Activated T-helper 2 cell treated with anti-CD3 and anti-CD28 coated beads, Interferon-gamma antibody, Interleukin-2, Interleukin-4, amounts not matched to agents 10 μg/mL and 5 μg/mL and 100 μg/mL, durations not matched to agents 14 hours and 24 hours and 36 hours (primary cell): ENCODE results near the gene NLN. TPM values are rescaled to one million over a fixed set of nuclear protein-coding genes. Genes with fewer than 3 reads are reported as not detected.
"Not testable (repeated sequence)": the region's sequence is repeated elsewhere in the genome, so short reads cannot be mapped to it uniquely, and the experiment has no call there.

Experiments
- DNase-seq: peaks from one replicate; pipeline ENCODE4 v3.0.0; 2021; ENCODE audit warnings: low spot score
- H3K27ac Mint-ChIP-seq: one replicate; pipeline ENCODE4 v1.8.0; 2021; ENCODE audit warnings: mixed read lengths
- H3K27me3 Mint-ChIP-seq: one replicate; pipeline ENCODE4 v1.8.0; 2021; ENCODE audit warnings: low read depth, mixed read lengths
- H3K36me3 Mint-ChIP-seq: one replicate; pipeline ENCODE4 v1.8.0; 2021; ENCODE audit warnings: low read depth, mixed read lengths
- H3K4me1 Mint-ChIP-seq: one replicate; pipeline ENCODE4 v1.8.0; 2021; ENCODE audit warnings: low read depth, mixed read lengths
- H3K4me3 Mint-ChIP-seq: one replicate; pipeline ENCODE4 v1.8.0; 2021; ENCODE audit warnings: low read depth, mild to moderate bottlenecking, moderate library complexity, mixed read lengths
- H3K9me3 Mint-ChIP-seq: one replicate; pipeline ENCODE4 v1.8.0; 2021; ENCODE audit warnings: mixed read lengths
- intact Hi-C: fragments of 100-400 bp; cut with micrococcal nuclease; formaldehyde crosslinking; loops from one replicate; pipeline ENCODE4 v1.15.1; 2023
- total RNA-seq: library from RNA; stranded (reverse); gene quantifications from 2 replicates; pipeline ENCODE4 v1.2.3, GENCODE V29; 2022

The NLN gene
- total RNA-seq, 1 donor from 2014 or later: 22.5 TPM

DNA sequence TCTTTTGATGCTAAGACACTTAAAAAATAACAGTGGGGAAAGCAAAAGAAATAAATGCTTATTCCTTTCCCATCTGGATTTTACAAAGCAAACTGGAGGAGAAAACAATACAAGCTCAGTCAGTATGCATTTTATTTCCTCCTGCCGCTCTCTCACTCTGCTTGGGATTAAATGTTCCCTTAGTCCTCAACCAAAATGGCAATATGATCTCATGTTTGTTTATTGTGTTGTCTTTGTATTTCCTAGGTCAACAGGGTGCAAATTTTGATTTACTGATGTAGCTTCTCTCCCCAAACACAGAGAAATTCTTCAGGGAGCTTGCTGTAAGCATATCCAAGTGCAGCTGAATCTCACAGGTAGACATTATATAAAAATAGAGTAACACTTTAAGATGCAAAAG, 112.3 kb downstream of the NLN start:
- no peaks in the 10 kb centered on the region for H3K9me3 Mint-ChIP-seq
- peaks cover 7% of the 10 kb centered on the region for H3K27me3 Mint-ChIP-seq
- H3K4me1 Mint-ChIP-seq: peaks cover 3% of the 10 kb centered on the region
- DNase-seq: no peak
- H3K36me3 Mint-ChIP-seq: no peaks in the 10 kb centered on the region
- intact Hi-C loops: no loop called here
- H3K4me3 Mint-ChIP-seq: no peak overlapping the region
- H3K27ac Mint-ChIP-seq: no peak overlapping the region

DNA sequence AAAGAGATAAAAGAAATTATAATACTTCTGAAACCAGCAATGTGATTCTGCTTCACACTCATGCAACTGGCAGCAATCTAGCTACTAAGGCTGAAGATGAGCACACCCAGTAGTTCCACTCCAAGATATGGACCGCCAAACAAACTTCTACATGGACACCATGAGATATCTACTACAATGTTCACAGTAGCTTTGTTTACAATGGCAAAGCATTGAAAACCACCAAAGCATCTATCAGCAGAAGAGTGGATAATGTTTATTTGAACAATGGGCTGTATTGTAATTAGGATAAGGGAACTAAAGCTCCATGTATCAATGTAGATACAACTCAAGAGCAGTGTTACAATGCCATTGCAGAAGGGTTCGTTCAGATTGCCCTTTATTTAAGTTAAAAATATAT, 113.2 kb downstream of the NLN start:
- no peaks in the 10 kb centered on the region for H3K9me3 Mint-ChIP-seq
- no peak for DNase-seq
- no peaks in the 10 kb centered on the region for H3K36me3 Mint-ChIP-seq

GRCh38 chr5:65837139-65837538, 115.1 kb downstream of the NLN start:
- no peaks in the 10 kb centered on the region for H3K36me3 Mint-ChIP-seq
- peaks cover 7% of the 10 kb centered on the region for H3K27me3 Mint-ChIP-seq
- H3K27ac Mint-ChIP-seq: no peak overlapping the region
- intact Hi-C loops: no loop called here
- no peaks in the 10 kb centered on the region for H3K4me1 Mint-ChIP-seq
- H3K4me3 Mint-ChIP-seq: no peak overlapping the region
- no peak for DNase-seq
- H3K9me3 Mint-ChIP-seq: no peaks in the 10 kb centered on the region

More for the DNA sequence above, 113.2 kb downstream of the NLN start:
- H3K27ac Mint-ChIP-seq: no peak overlapping the region
- intact Hi-C loops: no loop called here
- peaks cover 7% of the 10 kb centered on the region for H3K27me3 Mint-ChIP-seq
- H3K4me3 Mint-ChIP-seq: no peak overlapping the region
- peaks cover 3% of the 10 kb centered on the region for H3K4me1 Mint-ChIP-seq

DNA sequence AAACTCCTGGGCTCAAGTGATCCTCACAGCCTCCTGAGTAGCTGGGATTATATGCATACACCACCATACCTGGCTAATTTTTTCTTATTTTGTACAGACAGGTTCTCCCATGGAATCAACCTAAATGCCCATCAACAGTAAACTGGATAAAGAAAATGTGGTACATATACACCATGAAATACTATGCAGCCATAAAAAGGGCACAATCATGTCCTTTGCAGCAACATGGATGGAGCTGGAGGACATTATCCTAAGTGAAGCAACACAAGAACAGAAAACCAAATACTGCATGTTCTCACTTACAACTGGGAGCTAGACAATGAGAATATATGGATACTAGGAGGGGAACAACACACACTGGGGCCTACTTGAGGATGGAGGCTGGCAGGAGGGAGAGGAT, 117.2 kb downstream of the NLN start:
- not testable (repeated sequence) for H3K4me1 Mint-ChIP-seq, H3K4me3 Mint-ChIP-seq

GRCh38 chr5:65840071-65840470, 118.1 kb downstream of the NLN start:
- peaks cover 9% of the 10 kb centered on the region for H3K27me3 Mint-ChIP-seq
- no peak overlapping the region for H3K4me3 Mint-ChIP-seq
- intact Hi-C loops: no loop called here
- H3K36me3 Mint-ChIP-seq: no peaks in the 10 kb centered on the region
- no peak overlapping the region for H3K27ac Mint-ChIP-seq
- no peak for DNase-seq
- H3K4me1 Mint-ChIP-seq: no peaks in the 10 kb centered on the region
- no peaks in the 10 kb centered on the region for H3K9me3 Mint-ChIP-seq

More for the DNA sequence above, 117.2 kb downstream of the NLN start:
- intact Hi-C loops, H3K27ac Mint-ChIP-seq, H3K36me3 Mint-ChIP-seq, DNase-seq, H3K9me3 Mint-ChIP-seq: not testable (repeated sequence)
- peaks cover 13% of the 10 kb centered on the region for H3K27me3 Mint-ChIP-seq

- H3K4me3 Mint-ChIP-seq, DNase-seq, H3K27ac Mint-ChIP-seq, intact Hi-C loops, H3K4me1 Mint-ChIP-seq, H3K36me3 Mint-ChIP-seq, H3K9me3 Mint-ChIP-seq: not testable (repeated sequence)
- H3K27me3 Mint-ChIP-seq: peaks cover 18% of the 10 kb centered on the region
These were observed 122.8 kb downstream of the NLN start for GRCh38 chr5:65844763-65845162.

- H3K36me3 Mint-ChIP-seq: no peaks in the 10 kb centered on the region
- H3K4me1 Mint-ChIP-seq: peaks cover 2% of the 10 kb centered on the region
- no peak for DNase-seq
- intact Hi-C loops: no loop called here
- H3K9me3 Mint-ChIP-seq: no peaks in the 10 kb centered on the region
- H3K27me3 Mint-ChIP-seq: peaks cover 25% of the 10 kb centered on the region
- no peak overlapping the region for H3K27ac Mint-ChIP-seq
- no peak overlapping the region for H3K4me3 Mint-ChIP-seq
These were observed 124.1 kb downstream of the NLN start for GRCh38 chr5:65846101-65846500.

DNA sequence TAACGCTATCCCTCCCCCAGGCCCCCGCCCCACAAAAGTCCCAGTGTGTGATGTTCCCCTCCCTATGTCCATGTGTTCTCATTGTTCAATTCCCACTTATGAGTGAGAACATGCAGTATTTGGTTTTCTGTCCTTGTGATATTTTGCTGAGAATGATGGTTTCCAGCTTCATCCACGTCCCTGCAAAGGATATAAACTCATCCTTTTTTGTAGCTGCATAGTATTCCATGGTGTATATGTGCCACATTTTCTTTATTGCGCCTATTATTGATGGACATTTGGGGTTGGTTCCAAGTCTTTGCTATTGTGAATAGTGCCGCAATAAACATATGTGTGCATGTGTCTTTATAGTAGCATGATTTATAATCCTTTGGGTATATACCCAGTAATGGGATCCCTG, 125.0 kb downstream of the NLN start:
- H3K9me3 Mint-ChIP-seq, H3K4me3 Mint-ChIP-seq, H3K36me3 Mint-ChIP-seq, H3K27ac Mint-ChIP-seq, H3K4me1 Mint-ChIP-seq, DNase-seq, intact Hi-C loops: not testable (repeated sequence)
- peaks cover 30% of the 10 kb centered on the region for H3K27me3 Mint-ChIP-seq

DNA sequence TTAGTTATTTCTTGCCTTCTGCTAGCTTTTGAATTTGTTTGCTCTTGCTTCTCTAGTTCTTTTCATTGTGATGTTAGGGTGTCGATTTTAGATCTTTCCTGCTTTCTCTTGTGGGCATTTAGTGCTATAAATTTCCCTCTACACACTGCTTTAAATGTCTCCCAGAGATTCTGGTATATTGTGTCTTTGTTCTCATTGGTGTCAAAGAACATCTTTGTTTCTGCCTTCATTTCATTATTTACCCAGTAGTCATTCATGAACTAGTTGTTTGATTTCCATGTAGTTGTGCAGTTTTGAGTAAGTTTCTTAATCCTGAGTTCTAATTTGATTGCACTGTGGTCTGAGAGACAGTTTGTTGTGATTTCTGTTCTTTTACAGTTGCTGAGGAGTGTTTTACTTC, 127.9 kb downstream of the NLN start:
- H3K27ac Mint-ChIP-seq, H3K4me1 Mint-ChIP-seq, H3K36me3 Mint-ChIP-seq, H3K9me3 Mint-ChIP-seq, intact Hi-C loops, H3K4me3 Mint-ChIP-seq, DNase-seq: not testable (repeated sequence)
- H3K27me3 Mint-ChIP-seq: peaks cover 22% of the 10 kb centered on the region

GRCh38 chr5:65854925-65855324, 132.9 kb downstream of the NLN start:
- intact Hi-C loops: no loop called here
- DNase-seq: no peak
- H3K4me1 Mint-ChIP-seq: no peaks in the 10 kb centered on the region
- no peak overlapping the region for H3K27ac Mint-ChIP-seq
- H3K4me3 Mint-ChIP-seq: no peak overlapping the region
- H3K9me3 Mint-ChIP-seq: peaks cover 5% of the 10 kb centered on the region
- no peaks in the 10 kb centered on the region for H3K36me3 Mint-ChIP-seq
- H3K27me3 Mint-ChIP-seq: peaks cover 12% of the 10 kb centered on the region

DNA sequence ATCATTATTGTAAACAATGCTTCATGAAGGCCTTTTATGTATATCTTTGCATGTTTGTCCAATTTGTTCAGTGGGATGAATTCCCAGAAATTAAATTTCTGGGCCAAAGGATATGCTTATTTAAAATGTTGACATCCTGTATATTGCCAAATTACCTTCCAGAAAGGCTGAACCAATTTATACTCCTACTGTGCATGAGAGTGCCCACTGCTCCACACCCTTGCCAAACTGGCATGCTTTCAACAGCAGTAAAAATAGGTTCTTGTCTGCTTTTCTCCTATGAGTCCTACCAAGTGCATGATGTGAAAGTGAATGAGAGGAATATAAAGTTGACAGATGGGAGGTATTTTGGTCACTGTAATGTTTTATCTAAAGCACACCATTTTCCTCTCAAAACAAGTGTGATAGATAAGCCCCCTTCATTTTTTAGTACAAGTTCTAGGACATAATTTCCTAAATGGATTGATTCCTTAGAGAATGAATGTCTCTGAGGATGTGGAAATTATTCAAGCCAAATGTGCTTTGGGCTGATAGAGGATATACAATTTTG, 133.8 kb downstream of the NLN start:
- Mint-ChIP-seq H3K4me3 (no peak overlapping the region), H3K27me3 (peaks cover 6% of the 10 kb centered on the region), H3K9me3 (peaks cover 5% of the 10 kb centered on the region), H3K4me1 (no peaks in the 10 kb centered on the region), H3K27ac (no peak overlapping the region), H3K36me3 (no peaks in the 10 kb centered on the region)
- intact Hi-C loops: no loop called here
- DNase-seq: no peak

GRCh38 chr5:65856520-65856919, 134.5 kb downstream of the NLN start:
- Mint-ChIP-seq H3K4me1 (no peaks in the 10 kb centered on the region), H3K27me3 (peaks cover 2% of the 10 kb centered on the region), H3K9me3 (peaks cover 2% of the 10 kb centered on the region), H3K36me3 (no peaks in the 10 kb centered on the region), H3K4me3 (no peak overlapping the region), H3K27ac (no peak overlapping the region)
- intact Hi-C loops: no loop called here
- DNase-seq: no peak

- H3K27ac Mint-ChIP-seq: no peak overlapping the region
- DNase-seq: no peak
- intact Hi-C loops: no loop called here
- H3K36me3 Mint-ChIP-seq: no peaks in the 10 kb centered on the region
- no peaks in the 10 kb centered on the region for H3K9me3 Mint-ChIP-seq
- peaks cover 6% of the 10 kb centered on the region for H3K27me3 Mint-ChIP-seq
- H3K4me3 Mint-ChIP-seq: no peak overlapping the region
- no peaks in the 10 kb centered on the region for H3K4me1 Mint-ChIP-seq
These were observed 136.3 kb downstream of the NLN start for GRCh38 chr5:65858316-65858715.

DNA sequence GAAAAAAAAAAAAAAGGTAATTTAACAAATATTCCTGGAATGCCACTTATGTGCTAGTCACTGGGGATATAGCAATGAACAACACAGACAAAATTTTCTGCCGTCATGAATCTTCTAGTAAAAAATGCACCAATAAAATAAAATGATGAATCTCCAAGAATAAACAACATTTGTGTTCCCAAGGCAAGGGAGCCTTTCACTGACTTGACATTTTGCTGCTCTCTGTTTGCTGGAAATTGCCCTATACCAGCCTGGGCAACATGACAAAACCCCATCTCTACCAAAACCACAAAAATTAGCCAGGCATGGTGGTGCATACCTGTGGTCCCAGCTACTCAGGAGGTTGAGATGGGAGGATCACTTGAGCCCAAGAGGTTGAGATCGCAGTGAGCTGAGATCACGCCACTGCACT, 139.8 kb downstream of the NLN start:
- peaks cover 6% of the 10 kb centered on the region for H3K27me3 Mint-ChIP-seq
- H3K9me3 Mint-ChIP-seq: no peaks in the 10 kb centered on the region
- peaks cover 2% of the 10 kb centered on the region for H3K4me1 Mint-ChIP-seq
- DNase-seq: no peak
- no peak overlapping the region for H3K4me3 Mint-ChIP-seq
- H3K27ac Mint-ChIP-seq: no peak overlapping the region
- no peaks in the 10 kb centered on the region for H3K36me3 Mint-ChIP-seq
- intact Hi-C loops: no loop called here
